ENCODE measurements around the gene RNF41.
A peak's percentile ranks its signal among the peaks of the same experiment; 100 is the strongest.
"Not testable (repeated sequence)": the region's sequence is repeated elsewhere in the genome, so short reads cannot be mapped to it uniquely, and the experiment has no call there.

RNF41 gene

DNA sequence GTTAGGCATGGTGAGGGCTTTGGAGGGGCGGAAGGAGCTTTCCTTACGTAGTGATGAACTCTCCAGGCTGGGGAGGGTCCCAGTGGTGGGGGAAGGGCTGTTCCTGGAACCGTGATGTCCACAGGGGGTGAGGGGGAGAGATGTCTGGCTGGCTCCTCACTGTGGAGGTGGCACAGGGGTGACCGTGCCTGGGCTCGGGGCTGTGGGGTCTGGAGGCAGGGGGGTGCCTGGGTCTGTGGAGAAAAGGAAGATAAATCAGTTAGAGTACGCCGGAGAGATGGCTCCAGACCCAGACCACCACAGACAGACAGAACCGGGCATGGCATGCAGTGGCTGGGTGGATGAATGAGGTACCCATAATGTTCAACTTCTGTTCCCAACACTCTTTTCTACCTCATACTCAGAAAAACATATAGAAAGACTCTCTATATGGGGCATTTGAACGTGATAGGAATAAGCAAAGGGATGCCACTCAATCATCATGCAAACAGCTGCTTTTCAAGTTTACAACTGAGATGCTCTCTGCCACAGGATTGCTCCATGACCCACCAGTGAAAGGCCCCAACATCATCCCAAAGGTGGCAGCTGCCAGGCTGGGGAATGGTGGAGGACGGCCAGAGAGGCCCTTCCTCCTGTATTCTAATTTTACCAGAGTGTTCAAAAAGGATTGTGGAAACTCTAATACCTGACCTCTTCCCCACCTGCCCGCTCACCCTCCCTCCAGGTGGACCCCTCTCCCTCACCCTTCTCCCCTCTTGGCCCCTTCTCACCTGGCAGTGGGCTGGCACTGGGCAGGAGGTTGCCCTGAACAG, 58.0 kb downstream of the RNF41 start:
- DNase-seq = no peak

DNA sequence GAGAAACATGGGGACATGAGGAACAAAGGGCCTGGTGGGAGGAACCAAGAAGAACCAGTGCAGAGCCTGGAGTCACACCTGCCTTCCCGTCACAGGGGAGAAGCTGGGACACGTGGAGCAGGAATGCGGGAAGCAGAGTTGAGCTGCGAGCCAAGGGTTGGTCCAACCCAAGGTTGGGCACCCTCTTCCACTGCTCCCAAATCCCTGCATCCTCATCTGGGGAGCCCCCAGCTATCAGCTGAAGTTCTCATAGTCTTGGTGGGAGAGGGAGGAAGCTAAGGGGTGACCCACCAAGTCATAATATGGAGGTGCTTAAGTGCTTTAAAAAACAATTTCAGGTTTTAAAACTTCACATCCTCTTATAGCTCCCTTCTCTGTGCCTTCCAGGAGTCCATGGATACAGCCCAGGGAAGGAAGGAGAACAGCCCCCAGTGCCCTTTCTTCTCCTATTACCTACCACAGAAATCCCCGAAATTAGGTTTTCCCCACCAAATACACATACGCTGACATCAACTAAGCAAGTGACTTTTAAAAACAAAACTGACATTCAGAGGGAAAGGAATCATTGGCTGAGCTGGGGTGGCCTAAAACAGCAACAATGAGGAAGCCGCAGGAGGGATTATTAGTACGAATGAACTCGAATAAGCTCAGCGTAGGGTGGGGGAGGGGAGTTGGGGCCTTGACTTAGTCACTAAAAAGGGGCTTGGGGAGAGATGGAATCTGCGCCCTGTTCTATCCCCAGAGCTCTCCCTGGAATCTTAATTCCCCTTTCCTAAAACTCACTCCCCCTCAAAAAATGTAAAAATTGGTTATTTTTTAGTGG, 59.0 kb downstream of the RNF41 start:
- DNase-seq = no peak

DNA sequence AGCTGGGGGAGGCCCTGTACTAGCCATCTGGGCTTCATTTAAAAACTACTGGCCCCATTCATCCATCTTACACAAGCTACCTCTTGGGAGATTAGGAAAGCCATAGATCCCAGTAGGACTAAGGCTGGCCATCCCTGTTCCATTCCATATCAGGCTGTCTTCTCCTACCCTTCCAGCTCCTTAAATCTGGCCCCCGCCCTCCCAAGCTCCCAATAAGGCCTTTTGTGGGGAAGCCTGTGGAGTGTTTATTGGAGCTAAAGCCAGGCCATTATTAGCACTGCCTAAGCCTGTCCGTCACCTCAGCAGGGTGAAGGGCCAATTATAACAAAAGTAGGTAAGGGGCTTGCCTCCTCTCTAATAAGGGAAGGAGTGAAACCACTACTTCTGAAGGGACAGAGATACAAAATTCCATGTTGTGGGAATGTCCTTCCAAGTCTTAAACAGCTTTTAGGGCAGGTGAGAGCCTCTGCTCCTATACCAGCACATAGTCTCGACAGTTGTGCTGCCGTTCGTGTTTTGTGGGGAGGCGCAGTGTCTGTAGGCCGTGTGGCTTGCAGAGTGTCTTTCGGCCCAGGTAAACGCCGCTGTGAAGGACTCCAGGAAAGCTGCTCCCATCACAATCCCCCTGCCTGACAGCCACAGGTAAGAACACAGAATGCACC, 59.9 kb downstream of the RNF41 start:
- DNase-seq = no peak

DNA sequence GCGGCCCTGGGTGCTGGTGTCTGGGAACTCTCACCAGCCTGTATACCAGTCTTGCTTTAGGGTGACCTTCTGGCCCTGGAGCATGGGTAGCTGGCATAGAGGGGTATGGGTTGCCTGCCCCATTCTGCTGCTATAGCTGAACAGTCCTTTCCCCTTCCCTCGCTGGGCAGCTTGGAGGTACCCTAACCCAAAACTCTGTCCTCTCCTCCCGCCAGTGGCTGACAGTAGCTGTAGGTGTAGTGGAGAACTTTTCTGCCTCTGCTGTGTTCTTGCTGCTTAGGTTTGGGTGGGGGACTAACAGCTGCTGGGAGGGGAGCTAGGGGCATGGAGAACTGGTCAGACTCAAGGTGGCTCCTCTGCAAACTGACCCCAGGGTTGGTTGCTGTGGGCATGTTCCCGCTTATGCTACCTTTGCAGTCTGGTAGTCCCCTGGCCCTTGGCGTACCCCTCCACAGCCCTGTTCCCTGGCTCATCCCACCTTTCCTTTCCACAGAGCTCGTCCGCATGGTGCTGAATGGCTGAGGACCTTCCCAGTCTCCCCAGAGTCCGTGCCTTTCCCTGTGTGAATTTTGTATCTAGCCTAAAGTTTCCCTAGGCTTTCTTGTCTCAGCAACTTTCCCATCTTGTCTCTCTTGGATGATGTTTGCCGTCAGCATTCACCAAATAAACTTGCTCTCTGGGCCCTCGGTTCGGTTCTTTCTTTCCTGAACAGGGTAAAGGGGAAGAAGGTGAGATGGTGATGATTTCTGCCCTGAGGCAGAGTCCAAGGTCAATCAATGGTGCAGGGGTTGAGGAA, 60.6 kb downstream of the RNF41 start:
- no peak for DNase-seq

DNA sequence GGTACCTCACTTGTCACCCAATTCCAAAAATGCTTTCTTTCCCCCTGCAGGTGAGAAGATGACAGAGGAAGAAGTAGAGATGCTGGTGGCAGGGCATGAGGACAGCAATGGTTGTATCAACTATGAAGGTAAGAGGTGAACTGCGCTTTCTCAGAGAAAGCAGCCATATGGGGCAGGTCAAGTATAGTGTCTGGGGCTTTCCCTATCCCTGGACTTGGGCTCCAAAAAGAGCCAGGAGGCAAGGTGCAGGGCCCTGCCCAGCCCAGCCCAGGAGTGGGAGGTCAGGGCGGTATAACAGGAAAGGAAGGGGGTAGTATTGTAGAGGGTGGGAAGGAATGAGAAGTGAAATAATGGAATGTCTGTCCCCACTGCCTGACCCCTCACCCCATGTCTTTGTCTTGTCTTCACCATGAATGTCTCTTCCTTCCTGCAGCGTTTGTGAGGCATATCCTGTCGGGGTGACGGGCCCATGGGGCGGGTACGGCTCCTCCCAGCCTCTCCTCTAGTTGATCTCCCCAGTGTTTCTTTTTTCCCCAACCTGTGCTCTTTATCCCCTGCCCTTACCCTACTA, 61.4 kb downstream of the RNF41 start:
- no peak for DNase-seq

DNA sequence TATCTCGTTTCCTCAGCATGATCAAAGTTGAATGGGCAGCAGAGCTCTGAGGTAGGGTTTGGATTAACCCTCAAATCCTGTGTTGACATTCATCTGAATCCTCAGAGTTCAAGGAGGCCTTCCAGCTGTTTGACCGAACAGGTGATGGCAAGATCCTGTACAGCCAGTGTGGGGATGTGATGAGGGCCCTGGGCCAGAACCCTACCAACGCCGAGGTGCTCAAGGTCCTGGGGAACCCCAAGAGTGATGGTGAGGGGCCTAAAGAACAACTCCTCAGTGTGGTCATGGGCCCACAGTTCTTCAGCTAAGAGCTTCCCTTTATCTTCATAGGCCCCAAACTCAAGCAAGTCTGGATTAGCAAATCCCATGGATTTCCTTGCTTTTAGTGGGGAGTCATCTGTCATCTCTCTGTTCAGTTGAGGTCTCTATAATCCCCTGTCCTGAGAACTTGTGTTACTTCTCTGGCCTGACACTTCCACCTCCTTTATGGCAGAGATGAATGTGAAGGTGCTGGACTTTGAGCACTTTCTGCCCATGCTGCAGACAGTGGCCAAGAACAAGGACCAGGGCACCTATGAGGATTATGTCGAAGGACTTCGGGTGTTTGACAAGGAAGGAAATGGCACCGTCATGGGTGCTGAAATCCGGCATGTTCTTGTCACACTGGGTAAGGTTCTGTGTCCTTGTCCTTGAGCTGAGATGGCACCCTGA, 62.1 kb downstream of the RNF41 start:
- no peak for DNase-seq

DNA sequence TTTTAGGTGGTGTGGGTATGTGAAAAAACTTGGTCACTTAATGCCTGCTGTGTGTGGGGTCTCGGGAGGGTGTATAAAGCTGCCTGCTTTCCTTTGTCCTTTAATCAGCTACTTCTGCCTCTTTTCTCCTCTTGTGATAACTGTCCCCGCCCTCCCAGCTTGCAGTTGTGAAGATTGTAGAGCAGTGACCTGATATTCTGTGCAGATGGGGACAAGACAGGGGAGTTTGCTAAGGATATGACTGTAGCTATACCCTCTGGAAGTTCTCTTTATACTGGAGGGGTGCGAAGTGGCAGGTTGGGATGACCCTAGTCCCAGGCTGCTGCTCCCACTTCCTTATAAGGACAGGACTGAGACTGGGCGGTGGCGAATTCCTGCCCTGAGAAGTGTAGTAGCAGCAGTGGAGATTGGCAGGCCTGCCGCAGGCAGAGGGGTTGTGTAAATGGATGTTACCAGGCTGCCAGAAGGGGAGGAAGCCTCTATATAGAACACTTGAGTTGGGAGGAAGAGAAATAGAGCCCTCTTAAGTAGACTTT, 62.7 kb downstream of the RNF41 start:
- DNase-seq = no peak

DNA sequence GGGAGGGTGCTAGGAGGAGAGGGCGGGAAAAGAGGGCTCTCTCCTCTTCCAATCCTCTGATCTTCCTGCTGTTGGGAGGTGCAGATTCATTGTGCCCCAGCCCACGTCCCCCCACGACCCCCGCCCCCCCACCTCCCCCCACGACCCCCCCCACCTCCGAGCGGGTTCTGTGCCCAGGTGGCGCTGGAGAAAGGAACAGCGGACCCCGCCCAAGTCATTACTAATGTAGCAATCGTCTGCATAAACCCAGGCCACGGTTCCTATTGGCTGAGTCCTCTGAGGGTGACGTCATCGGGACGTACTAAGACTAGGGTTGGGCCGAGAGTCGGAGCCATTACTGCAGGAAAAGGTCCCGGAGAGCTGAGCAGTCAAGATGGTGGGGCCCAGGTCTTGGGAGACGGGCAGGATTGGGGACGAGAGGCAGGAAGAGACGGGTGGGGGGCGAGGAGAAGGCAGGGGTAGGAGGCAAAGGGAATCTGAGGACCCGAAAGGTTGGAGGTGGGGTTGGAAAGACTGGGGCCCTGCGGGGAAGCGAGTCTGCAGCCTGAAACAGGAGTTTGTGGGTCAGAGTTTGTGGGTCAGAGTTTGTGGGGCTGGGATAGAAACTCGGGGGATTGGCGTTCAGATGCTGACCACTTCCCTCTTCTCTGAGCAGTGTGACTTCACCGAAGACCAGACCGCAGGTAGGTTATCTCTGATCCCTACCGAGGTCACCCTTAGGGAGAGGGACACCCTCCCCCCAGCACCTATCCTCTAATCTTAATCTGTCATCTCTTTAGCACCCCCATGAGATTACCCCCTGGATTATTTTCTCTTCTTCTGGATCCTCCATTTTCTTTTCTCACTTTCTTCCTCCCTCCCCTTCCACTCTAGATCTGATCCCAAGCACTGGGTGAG, 63.4 kb downstream of the RNF41 start, which contains the start of gene MYL6:
MYL6 (plus strand) TSS at position 331 of the 897 bp plus-strand sequence; CDS start at position 374, 43 bp downstream.
- peak; percentile 85 for DNase-seq

DNA sequence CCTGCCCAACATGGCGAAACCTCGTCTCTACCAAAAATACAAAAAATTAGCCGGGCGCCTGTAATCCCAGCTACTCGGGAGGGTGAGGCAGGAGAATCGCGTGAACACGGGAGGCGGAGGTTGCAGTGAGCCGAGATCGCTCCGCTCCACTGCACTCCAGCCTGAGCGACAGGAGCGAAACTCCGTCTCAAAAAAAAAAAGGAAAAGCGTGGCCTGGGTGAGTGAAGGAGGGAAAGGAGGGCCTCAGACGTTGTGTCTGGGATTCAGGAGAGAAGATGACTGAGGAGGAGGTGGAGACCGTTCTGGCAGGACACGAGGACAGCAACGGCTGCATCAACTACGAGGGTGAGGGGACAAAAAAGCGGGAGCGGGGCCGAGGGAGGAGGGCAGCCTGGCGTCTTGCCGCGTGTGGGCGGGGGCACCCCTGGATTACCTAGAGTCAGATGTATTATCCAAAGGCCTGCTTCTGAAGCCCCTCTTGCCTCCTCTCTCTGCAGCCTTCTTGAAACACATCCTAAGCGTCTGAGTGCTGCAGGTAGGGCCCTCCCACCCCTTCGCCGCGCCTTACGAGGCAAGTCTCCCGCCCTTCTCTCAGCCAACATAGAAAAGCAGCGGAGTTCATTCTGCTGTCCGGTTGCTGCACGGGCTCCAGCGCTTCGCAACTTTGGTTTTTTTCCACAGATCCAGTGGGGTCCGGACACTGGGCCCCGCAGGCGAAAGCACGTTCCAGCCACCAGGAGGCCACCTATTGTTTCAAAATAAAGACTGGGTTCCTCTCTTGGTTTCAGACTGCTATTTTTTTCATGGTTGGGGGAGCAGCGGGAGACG, 64.3 kb downstream of the RNF41 start:
- peak; percentile 62 for DNase-seq

DNA sequence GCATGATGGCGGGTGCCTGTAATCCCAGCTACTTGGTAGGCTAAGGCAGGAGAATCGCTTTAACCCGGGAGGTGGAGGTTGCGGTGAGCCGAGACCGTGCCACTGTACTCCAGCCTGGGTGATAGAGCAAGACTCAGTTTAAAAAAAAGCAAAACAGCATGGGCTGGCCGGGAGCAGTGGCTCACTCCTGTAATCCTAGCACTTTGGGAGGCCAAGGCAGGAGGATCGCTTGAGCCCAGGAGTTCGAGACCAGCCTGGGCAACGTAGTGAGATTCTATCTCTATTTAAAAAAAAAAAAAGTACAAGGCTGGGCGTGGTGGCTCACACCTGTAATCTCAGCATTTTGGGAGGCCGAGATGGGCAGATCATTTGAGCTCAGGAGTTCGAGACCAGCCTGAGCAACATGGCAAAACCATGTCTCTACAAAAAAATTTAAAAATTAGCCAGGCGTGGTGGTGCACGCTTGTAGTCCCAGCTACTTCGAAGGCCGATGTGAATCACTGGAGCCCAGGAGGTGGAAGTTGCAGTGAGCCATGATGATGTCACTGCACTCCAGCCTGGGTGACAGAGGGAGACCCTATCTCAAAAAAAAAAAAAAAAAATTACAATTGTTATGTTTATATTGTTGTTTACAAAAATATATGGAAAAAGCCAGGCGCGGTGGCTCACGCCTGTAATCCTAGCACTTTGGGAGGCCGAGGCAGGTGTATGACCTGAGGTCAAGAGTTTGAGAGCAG, 65.1 kb downstream of the RNF41 start:
- not testable (repeated sequence) for DNase-seq

DNA sequence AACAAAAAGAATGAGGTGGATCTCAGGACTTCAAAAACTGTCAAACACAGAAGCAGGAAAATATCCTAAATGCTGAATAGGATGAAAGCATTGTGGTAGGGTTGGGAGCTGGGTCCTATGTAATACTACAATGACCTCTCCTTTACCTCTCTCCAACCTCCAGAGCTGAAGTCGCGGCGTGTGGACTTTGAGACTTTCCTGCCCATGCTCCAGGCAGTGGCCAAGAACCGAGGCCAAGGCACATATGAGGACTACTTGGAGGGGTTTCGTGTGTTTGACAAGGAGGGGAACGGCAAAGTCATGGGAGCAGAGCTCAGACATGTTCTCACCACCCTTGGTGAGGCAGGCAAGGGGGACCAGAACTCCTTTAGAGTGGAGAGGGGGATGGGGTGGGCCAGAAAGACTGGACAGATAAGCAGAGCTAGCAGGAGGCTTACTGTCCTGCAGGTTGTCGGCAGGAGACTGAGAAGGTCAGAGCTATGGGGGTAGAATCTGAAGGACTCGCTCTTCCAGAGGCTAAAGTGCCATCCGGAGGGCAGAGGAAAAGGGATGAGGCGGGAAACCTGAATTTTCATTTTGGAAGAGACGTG, 66.4 kb downstream of the RNF41 start:
- no peak for DNase-seq

DNA sequence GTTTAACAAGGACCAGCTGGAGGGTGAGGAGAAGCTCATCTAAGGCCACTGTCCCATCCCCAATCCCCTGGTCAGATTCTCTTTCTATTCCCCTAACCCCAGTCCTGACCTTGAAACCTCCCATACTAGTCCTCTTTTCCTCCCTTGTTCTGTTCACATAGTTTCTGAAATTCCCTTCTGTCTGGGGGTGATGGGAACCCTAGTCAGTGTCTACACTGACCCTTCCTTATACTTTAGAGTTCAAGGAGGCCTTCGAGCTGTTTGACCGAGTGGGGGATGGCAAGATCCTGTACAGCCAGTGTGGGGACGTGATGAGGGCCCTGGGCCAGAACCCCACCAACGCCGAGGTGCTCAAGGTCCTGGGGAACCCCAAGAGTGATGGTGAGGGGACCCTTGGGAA, 66.9 kb downstream of the RNF41 start:
- no peak for DNase-seq

DNA sequence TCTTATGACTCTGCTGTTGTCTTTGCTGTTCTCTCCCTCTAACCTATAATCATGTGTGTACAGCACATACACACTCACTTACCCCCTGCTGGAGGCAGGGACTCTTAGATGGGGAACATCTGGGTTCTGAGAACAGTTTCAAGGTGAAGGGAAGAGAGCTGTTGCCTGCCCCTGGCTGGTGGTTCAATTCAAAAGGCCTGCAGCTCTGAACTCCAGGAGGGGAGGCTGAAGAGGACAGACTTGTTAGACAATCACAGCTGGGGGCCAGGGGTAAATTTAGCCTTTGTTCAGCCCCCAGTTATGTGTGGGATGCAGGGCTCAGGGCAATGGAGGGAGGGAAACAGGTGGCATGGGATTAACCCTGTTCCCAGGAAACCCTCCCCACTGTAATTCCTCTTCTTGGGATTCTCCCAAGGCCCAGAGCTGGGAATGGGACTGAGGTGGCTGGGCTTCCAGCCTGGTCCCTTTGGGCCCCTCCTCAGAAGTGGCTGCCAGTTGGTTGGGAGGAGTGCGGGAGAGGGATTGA, 67.4 kb downstream of the RNF41 start:
- DNase-seq = peak; percentile 82

DNA sequence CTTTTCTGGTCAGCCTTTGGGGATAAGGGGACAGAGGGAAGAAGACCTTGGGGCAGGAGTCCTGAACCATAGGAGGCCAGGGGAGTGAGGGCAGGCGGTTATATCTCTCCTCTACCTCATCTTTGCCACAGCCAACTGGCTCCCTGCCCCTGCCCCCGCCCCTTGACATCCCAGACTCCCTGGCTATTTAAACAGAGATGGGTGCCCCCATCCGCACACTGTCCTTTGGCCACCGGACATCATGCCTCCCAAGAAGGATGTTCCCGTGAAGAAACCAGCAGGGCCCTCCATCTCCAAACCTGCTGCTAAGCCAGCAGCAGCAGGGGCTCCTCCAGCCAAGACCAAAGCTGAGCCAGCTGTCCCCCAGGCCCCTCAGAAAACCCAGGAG, 68.0 kb downstream of the RNF41 start:
- no peak for DNase-seq

DNA sequence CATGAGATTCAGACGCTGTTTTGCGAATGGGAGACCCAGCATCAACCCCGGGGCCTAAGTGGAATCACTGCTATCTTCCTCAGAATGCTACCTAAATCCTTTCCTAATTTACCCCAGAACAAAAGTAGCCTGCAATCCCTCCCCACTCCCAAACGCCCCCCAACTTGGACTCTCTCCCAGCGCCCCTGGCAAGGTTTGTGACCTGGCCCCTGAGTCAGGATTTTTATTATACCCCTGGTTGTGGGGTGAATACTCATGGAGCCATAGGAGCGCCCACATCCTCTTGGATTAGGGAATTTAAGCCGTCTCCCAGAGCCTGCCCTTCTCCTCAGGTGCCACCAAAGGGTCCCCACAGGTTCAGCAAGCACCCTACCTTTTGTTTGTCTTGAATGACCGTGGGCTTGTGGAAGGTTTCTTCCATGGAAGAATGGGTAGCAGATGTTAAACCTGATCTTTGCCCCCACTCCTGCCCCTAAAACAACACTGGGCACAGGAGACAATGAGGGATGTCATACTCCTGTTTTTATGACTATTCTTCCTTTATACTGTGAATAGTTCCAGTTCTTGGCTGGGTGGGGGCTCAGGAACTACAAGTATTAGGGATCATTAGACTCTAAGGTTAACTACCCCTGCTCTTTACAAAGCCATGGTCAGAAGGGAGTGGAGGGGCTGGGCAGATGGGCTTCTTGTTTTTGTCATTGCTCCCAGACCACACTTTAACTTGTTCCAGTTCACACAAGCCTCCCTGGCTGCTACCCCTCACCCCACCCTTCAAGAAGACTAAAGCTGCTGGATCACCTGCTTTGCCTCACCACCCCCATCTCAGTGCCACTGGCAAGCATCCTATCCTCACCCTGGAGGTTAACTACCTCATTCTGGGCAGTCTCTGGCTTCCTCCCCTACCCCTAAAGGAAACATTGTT, 68.7 kb downstream of the RNF41 start:
- no peak for DNase-seq
